Myocyte (in vitro differentiated cells): ENCODE measurements around the gene PRKAR2B. TPM values are rescaled to one million over a fixed set of nuclear protein-coding genes. Genes with fewer than 3 reads are reported as not detected.

Experiments
- total RNA-seq: library from RNA; depleted of rRNA; stranded (reverse); fragments of >200 nt; gene quantifications from 2 replicates; pipeline ENCODE4 v1.2.3, GENCODE V29; 2014

The PRKAR2B gene
- total RNA-seq, 1 donor from 2014 or later, result 0.08 TPM

Other genes with a start within 250 kb of the PRKAR2B start
- gene PIK3CG, start 179.4 kb upstream of the PRKAR2B start, total RNA-seq, result not detected in 2 replicates
- gene HBP1, start 124.3 kb downstream of the PRKAR2B start, total RNA-seq, result 95.7 and 122 TPM in 2 replicates